Brain microvascular endothelial cell (primary cell): ENCODE measurements around the gene C20orf204.

Experiments
- DNase-seq: peaks from one replicate; pipeline ENCODE4 v3.0.0-alpha.2; 2020
- H3K27ac ChIP-seq: fragments of 250-450 bp; sonication (Bioruptor Pico); 2 replicates; pipeline ENCODE4 v1.5.1; 2020; ENCODE audit warnings: mild to moderate bottlenecking, moderate library complexity
- H3K27me3 ChIP-seq: fragments of 250-450 bp; sonication (Bioruptor Pico); replicated peaks from 2 replicates; pipeline ENCODE4 v1.5.1; 2020; ENCODE audit warnings: mild to moderate bottlenecking
- H3K36me3 ChIP-seq: fragments of 250-450 bp; sonication (Bioruptor Pico); replicated peaks from 2 replicates; pipeline ENCODE4 v1.5.1; 2020; ENCODE audit warnings: mild to moderate bottlenecking
- H3K4me3 ChIP-seq: 2 replicates; pipeline ENCODE4 v1.5.1; 2011; ENCODE audit warnings: low read depth, mild to moderate bottlenecking, control low read depth, low read length, moderate library complexity
- in situ Hi-C: cut with HindIII; loops from 2 replicates; pipeline ENCODE4 v1.10.0; 2017; ENCODE audit warnings: low sequenced_read_pairs, low pct_ligation_motif_present
- TF ChIP-seq, protein P1 (sequence below): IDR thresholded peaks from 2 replicates; pipeline ENCODE4 v1.5.1; 2011; ENCODE audit warnings: low read depth, mild to moderate bottlenecking, moderate library complexity, low read length, control low read depth, inconsistent platforms; ENCODE audit errors: missing control alignments

Gene C20orf204

DNA sequence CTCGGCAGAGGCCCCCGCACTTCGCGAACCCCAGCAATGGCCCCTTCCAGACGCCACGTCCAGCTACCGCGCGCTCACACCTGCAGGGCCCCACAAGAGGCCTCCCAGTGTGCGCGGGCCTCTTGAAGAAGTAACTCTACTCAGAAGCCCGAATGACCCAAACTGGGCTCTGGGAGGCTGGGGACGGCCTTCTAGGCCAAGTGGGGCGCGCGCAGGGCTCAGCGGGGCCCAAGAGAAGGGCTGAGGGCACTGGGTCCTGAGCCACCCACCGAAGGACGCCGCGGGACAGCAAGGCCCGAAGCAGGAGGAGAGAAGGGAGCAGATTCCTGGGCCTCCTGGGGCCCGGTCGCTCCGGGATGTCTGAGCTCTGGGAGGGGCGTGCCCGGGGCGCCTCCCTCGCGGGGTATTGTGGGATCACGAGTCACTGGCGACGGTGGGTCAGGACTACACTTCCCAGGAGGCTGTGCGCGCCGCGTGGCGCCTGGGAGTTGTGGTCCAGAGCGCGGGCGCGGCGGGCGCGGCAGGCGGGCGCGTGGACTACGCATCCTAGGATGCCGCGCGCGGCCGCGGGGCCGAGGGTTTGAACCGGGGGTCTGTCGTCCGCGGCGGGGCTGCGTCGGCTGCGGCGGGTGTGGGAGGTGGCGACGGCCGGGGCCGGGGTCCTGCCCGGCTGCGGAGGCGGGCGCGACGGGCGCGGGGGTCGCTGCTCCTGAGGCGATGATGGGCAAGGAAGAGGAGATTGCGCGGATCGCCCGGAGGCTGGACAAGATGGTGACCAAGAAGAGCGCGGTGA, 26.8 kb downstream of the C20orf204 start, which contains the start of gene TCEA2:
Gene TCEA2 (plus strand): TSS at position 603 of the 793 bp plus-strand sequence. CDS start 115 bp downstream, at position 718.
- Histone ChIP-seq H3K36me3 (no peaks in the 10 kb centered on the region), H3K4me3 (peak within 1 kb of the TSS; percentile 80), H3K27me3 (no peaks in the 10 kb centered on the region), H3K27ac (peak within 1 kb of the TSS; percentile 52)
- TF ChIP-seq, protein P1, sequence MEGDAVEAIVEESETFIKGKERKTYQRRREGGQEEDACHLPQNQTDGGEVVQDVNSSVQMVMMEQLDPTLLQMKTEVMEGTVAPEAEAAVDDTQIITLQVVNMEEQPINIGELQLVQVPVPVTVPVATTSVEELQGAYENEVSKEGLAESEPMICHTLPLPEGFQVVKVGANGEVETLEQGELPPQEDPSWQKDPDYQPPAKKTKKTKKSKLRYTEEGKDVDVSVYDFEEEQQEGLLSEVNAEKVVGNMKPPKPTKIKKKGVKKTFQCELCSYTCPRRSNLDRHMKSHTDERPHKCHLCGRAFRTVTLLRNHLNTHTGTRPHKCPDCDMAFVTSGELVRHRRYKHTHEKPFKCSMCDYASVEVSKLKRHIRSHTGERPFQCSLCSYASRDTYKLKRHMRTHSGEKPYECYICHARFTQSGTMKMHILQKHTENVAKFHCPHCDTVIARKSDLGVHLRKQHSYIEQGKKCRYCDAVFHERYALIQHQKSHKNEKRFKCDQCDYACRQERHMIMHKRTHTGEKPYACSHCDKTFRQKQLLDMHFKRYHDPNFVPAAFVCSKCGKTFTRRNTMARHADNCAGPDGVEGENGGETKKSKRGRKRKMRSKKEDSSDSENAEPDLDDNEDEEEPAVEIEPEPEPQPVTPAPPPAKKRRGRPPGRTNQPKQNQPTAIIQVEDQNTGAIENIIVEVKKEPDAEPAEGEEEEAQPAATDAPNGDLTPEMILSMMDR: no peak
- in situ Hi-C loops: no loop called here
- peak; percentile 94 for DNase-seq

DNA sequence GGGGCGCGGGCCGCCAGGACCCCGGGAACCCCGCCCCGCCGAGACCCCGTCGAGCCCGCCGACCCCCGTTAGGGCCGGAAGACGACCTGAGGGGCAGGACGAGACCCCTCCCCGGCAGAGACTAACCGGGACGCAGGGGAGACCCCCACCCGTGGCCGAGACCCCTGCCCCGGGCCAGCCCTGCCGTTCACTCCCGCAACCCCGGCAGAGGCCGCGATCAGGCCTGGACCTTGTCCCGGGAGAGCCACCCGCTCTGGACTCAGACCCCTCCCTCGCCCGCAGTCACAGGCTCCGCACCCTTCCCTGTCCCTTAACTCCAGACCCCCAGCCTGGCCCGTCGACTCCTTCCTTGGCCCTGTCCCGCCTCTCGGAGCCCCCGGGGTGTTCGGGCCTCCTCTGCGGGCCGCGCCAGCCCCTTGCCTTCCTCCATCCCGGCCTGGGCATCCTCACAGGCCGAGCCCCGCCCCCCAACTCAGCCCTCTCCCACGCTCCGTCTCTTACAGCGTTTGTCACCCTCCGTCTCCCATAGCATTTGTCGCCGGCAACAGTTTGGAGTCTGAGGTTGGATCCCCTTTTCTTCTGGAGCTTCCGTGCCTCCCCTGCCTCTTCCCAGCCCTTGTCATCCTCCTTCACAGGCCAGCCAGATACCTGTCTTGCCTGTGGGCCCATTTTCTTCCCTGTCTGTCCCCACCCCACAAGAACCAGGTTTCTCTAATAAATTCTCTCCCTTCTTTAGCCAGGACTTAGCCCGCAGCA, 27.6 kb downstream of the C20orf204 start:
- in situ Hi-C loops: no loop called here
- H3K27me3 ChIP-seq: no peaks in the 10 kb centered on the region
- TF ChIP-seq, protein P1: no peak
- no peaks in the 10 kb centered on the region for H3K36me3 ChIP-seq
- H3K4me3 ChIP-seq: peak overlapping the region; percentile 80
- DNase-seq: no peak
- H3K27ac ChIP-seq: peak overlapping the region; percentile 27

GRCh38 chr20:64064145-64064698, 28.2 kb downstream of the C20orf204 start:
- Histone ChIP-seq H3K36me3 (no peaks in the 10 kb centered on the region), H3K4me3 (peak overlapping the region; percentile 80), H3K27me3 (no peaks in the 10 kb centered on the region), H3K27ac (no peak overlapping the region)
- in situ Hi-C loops: no loop called here
- no peak for DNase-seq
- TF ChIP-seq, protein P1: no peak

DNA sequence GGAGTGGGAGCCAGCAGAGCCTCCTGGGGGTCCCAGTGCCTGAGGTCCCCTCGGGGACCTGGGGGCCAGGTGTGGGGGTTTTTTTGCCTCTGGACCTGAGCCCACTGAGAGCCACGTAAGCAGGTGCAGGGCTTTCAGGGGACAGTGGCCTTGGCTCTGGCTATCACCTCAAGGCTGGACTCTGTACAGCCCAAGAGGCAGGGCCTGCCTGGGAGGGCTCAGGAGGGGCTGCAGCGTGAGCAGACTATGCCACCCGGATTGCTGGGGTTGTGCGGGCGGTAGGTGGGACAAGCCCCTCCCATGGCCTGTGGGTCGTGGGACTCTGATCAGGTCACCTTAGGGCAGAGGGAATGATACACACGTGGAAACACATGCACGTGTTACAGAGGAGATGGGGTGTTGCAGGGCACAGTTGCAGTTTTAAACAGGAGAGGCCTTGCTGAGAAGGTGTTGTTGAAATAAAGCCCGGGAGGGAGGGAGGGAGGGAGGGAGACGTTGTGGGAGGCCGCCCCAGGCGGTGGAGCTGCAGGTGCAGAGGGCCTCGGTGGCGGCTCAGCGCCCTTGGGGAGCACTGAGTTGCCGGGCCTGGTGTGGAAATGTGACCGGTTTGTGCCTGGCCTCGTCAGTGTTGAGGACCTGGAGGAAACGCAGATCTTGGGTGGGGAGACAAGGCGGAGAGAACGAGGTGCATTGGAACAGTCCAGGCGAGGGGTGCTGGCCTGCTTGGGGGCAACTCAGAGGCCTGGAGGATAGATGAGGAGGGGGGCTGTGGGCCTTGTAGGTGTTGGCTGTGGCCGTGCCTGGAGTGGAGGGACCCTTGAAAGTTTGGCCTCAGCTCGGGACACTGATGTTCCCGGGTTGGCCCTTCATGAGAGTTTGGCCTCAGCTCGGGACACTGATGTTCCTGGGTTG, 29.3 kb downstream of the C20orf204 start:
- TF ChIP-seq, protein P1: no peak
- no peak overlapping the region for H3K27ac ChIP-seq
- in situ Hi-C loops: no loop called here
- no peak overlapping the region for H3K4me3 ChIP-seq
- no peaks in the 10 kb centered on the region for H3K27me3 ChIP-seq
- DNase-seq: no peak
- H3K36me3 ChIP-seq: no peaks in the 10 kb centered on the region

GRCh38 chr20:64065974-64066343, 30.0 kb downstream of the C20orf204 start:
- DNase-seq: peak; percentile 54
- in situ Hi-C loops: no loop called here
- H3K27ac ChIP-seq: no peak overlapping the region

More at GRCh38 chr20:64065974-64066343, 30.0 kb downstream of the C20orf204 start:
- Histone ChIP-seq H3K27me3 (no peaks in the 10 kb centered on the region), H3K36me3 (no peaks in the 10 kb centered on the region), H3K4me3 (no peak overlapping the region)
- TF ChIP-seq, protein P1: no peak
